GM12891 (cell line): ENCODE data around the gene CR2.
"Not testable (repeated sequence)": the region's sequence is repeated elsewhere in the genome, so short reads cannot be mapped to it uniquely, and the experiment has no call there.

Experiments used
- DNase-seq: peaks from one replicate; pipeline ENCODE4 v3.0.0; 2011; ENCODE audit warnings: low spot score; ENCODE audit not compliant: insufficient read length
- FAIRE-seq: peaks from 2 replicates; lab custom pipeline; 2011; peaks lifted over from hg19 to GRCh38; lab: Jason Lieb, UNC
- PAX5 ChIP-seq: IDR thresholded peaks from 2 replicates; pipeline ENCODE4 v1.6.1; 2011; ENCODE audit warnings: low read length, moderate library complexity, mild to moderate bottlenecking; ENCODE audit not compliant: insufficient read depth, severe bottlenecking
- POLR2A ChIP-seq: IDR thresholded peaks from 2 replicates; pipeline ENCODE4 v1.6.1; 2011; ENCODE audit warnings: low read depth, low read length, control low read depth
- POLR2AphosphoS5 ChIP-seq: IDR thresholded peaks from 2 replicates; pipeline ENCODE4 v1.6.1; 2011; ENCODE audit warnings: low read depth, low read length, control low read depth
- POU2F2 ChIP-seq: IDR thresholded peaks from 2 replicates; pipeline ENCODE4 v1.6.1; 2011; ENCODE audit warnings: low read depth, mild to moderate bottlenecking, control low read depth, low read length, moderate library complexity
- SPI1 ChIP-seq: IDR thresholded peaks from 2 replicates; pipeline ENCODE4 v1.6.1; 2011; ENCODE audit warnings: low read depth, low read length, control low read depth
- TAF1 ChIP-seq: IDR thresholded peaks from 2 replicates; pipeline ENCODE4 v1.6.1; 2011; ENCODE audit warnings: low read depth, low read length, control low read depth

CR2 gene

DNA sequence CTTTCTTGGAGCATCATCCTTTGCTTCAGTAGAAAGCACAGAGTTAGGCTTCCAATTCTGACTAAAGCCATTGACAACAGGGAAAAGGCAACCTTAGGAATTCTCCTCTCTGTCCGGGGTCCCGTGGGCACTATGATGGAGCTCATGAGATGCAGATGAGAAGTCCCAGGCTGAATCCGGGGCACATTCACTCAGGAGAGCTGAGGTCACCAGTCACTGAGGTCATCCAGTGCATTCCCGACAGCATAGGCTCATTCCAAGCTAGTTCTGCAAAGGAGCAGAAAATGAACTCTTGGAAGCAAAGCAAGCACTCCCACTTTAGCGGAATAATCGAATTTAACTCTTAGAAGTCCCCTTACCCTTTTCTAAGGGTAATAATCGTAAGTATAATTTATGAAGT is 48.6 kb downstream of the CR2 start:
- DNase-seq (no peak), FAIRE-seq (no peak)
- TF ChIP-seq PAX5 (no peak), POLR2A (no peak), TAF1 (no peak), POLR2AphosphoS5 (no peak), POU2F2 (no peak), SPI1 (no peak)

DNA sequence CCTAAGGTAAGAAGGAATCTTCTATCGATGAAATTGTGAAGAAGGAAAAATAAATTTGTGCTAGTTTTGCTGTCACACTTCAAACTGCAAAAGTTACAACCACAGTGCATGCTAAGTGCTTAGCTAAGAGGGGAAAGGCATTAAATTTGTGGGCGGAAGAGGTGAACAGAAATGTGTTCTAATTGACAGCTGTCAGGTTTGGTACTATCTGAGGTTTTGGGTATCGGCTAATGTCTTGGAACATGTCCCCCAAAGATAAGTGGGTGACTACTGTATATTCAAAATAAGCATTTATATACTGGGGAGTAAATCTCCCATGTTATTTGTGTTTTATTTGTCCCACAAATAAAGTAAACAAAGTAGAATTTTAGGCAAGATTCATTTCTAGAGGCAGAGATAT is 49.8 kb downstream of the CR2 start:
- DNase-seq (no peak), FAIRE-seq (no peak)
- no peak for TF ChIP-seq PAX5
- no peak for TF ChIP-seq POLR2AphosphoS5

DNA sequence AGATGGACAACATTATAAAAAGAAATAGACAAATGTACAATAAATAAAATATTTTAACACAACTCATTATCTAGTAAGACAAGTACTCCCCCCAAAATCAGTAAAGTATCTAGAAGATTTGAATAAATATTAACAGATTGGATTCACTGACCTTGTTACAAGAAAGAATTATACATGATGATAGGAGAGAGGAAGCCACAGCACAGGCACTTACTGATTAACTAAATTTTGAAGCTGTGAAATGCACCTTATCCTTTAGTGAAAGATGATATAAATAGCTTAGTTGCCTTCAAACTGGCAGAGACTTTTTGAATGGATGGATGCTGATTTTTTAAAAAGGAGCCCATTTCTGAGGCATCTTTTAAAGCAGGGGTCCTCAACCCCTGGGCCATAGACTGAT is 50.3 kb downstream of the CR2 start:
- TF ChIP-seq SPI1: no peak
- no peak for TF ChIP-seq POLR2A
- no peak for DNase-seq
- FAIRE-seq: no peak

DNA sequence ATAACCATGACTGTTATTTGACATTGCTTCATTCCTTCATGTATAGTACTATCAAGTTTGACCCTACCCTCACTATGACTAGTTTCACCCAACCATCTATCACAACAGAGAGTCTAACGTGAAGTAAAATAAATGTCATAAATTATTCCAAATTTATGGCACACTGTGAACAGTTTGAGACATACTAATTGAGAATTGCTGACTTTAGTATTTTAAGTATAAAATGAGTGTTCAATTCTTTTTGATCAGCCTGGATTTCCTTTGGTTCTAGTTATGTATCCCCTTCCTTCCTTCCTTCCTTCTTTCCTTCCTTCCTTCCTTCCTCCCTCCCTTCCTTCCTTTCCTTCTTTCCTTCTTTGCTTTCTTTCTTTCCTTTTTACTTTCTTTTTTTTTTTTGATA is 56.3 kb downstream of the CR2 start:
- FAIRE-seq (no peak), DNase-seq (no peak)
- TF ChIP-seq PAX5: no peak
- TF ChIP-seq POU2F2: no peak
- TF ChIP-seq POLR2A: no peak
- TF ChIP-seq POLR2AphosphoS5: no peak
- no peak for TF ChIP-seq SPI1
- TF ChIP-seq TAF1: no peak

DNA sequence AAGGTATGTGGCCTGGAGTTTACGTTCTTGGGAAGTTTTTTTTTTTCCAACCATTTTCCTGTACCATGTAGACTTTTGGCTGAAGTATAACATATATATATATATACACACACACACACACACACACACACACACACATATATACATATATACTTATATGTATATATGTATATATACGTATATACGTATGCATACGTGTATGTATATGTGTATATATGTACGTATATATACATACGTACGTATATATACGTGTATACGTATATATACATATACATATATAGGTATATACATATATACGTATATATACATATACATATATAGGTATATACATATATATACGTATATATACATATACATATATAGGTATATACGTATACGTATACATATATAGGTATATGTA is 60.8 kb downstream of the CR2 start:
- TF ChIP-seq PAX5 (no peak), TAF1 (no peak), POU2F2 (no peak), SPI1 (no peak), POLR2AphosphoS5 (no peak), POLR2A (no peak)
- FAIRE-seq: no peak
- no peak for DNase-seq

DNA sequence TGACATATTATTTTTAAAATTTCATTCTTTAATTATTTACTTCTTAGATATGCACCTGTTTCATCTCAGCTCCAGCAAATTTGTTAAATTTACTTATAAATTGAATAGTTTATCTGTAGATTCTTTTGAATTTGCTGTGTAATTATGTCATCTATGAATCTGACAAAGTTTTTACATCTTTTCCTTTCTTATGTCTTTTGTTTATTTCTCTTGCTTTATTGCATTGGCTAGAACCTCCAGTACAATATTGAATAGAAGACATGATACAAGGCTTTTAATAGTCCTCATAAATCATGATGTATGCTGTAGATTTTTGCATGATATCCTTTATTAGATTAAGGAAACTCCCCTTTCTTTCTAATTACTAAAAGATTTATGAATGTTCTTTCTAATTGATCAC is 62.6 kb downstream of the CR2 start:
- FAIRE-seq: no peak
- no peak for DNase-seq
- no peak for TF ChIP-seq POLR2AphosphoS5
- no peak for TF ChIP-seq TAF1
- no peak for TF ChIP-seq PAX5
- no peak for TF ChIP-seq POLR2A
- TF ChIP-seq SPI1: no peak
- TF ChIP-seq POU2F2: no peak

DNA sequence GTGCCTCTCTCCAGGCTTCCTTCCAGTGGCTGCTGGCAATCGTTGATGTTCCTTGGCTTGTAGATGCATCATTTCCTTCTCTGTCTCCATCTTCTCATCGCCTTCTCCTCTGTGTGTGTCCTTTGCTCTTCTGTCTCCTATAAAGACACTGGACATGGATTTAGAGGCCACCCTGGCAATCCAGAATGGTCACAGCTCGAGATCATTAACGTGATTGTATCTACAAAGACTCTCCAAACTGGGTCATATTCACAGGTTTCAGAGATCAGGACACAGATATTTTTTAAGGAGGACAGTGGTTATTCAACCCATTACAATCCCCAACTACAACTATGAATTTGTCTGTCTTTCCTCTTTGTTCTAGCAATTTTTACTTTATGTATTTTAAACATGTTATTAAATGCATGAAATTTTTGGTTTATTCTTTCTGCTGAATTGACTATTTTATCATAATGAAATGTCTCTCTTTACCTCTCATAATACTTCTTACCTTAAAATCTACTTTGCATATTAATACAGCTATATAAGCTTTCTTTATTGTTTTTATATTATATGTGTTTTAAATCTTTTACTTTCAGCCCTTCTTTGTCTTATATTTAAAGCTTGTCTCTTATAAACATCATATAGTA is 64.6 kb downstream of the CR2 start:
- peak; percentile 20 for FAIRE-seq
- TF ChIP-seq POU2F2 (no peak), PAX5 (no peak), POLR2A (no peak), TAF1 (no peak), SPI1 (no peak), POLR2AphosphoS5 (no peak)
- no peak for DNase-seq

DNA sequence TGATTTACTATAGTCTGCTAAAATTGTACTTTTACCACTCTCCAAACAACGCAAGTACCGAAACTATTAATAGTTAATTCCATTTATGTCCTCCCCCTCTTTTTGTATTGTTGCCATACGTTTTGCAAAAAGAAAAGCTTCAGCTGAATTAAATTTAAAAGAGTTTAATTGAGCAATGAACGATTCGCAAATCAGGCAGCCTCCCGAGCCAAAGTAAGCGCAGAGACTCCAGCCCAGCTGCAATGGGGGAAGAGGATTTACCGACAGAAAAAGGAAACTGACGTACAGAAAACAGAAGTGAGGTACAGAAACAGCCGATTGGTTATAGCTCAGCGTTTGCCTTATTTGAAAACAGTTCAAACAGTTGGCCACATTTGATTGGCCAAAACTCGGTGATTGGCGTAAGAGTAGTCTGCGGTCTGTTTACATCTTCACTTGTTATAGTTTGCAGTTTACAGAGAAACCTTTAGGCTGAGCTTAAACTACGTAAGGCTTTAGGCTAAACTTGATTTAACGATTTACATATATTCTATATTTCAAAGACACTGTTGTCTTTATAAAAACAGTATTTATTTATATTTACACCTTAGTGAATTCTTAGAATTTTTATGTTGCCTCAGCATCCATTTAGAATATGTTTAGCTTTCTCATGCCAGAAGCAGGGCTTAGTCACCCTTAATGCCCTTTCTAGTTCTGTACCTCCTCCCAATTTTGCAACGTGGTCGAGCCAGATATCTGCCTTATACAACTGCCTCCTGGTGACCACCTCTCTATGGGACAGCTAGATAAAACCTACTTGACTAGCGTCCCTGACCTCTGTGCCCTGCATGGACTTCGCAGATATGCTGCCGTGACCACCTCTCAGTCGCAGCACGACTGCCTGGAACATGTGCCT is 65.6 kb downstream of the CR2 start:
- TF ChIP-seq TAF1 (no peak), POLR2A (no peak), POU2F2 (no peak), SPI1 (no peak), PAX5 (no peak), POLR2AphosphoS5 (no peak)
- FAIRE-seq (no peak), DNase-seq (no peak)

DNA sequence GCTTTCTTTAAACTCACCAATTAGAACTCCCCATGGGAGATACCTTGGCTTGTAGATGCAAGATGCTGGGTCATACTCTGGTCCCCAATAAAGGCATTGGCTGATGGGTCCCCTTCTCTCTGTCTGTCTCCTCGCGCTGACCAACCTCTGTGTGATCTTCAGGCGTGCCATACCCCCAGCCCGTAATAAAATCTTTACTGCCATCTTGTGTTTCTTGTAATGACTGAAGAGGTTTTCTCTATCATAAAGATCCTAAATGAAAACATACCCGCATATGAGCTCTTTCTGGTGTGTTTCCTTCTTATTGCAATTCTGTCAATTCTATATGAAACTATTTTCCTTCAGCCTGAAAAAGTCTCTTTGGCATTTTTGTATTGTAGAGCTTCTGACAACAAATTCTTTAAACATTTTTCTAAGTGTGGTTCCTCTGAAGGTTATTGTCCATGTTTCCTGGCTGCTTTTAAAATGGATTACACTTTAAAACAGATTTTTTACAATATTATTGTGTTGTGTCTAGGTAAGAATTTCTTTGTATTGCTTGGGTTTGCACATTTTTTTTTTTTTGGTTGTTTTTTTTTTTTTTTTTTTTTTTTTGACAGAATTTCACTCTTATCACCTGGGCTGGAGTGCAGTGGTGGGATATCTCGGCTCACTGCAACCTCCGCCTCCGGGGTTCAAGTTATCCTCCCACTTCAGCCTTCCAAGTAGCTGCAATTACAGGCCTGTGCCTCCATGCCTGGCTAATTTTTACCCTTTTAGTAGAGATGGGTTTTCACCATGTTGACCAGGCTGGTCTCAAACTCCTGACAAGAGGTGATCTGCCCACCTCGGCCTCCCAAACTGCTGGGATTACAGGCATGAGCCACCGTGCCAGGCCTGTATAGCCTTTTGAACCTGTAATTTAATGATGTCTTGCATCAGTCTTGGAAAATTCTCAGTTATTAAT is 66.5 kb downstream of the CR2 start:
- FAIRE-seq, DNase-seq: not testable (repeated sequence)

DNA sequence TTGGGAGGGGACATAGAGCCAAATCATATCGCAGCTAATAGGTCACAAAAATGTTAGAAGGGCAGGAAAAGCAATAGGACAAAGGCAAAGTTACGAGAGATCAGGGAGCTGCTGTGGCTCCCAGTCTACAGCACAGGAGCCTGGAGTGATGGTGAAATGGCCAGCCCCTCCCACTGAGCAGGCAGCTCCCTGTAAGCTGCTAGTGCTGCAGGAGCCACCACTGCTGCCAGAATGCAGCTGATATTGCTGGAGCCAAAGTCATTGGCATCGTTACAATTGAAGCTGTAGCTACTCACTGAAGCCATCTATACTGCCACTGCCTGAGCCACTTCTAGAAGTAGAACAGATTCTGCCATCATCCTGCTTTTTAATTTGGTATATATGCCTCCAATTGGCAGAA is 71.1 kb downstream of the CR2 start:
- DNase-seq, FAIRE-seq: not testable (repeated sequence)

DNA sequence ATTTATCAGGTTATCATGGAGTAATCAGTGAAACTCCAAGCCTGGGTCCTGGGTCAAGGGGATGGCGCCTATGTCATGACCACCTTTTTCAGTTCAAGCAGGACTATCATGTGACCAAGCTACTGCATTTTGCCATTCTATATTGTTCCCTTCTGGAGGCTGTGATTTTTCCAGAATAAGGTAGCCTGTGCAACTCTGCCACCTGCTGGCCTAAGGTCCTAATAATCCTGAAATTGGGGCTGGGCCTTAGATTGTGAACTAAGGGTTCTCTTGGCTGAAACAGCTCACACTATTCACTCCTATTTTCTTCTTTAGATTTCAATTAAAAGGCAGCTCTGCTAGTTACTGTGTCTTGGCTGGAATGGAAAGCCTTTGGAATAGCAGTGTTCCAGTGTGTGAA is 74.3 kb downstream of the CR2 start:
- not testable (repeated sequence) for FAIRE-seq, DNase-seq

DNA sequence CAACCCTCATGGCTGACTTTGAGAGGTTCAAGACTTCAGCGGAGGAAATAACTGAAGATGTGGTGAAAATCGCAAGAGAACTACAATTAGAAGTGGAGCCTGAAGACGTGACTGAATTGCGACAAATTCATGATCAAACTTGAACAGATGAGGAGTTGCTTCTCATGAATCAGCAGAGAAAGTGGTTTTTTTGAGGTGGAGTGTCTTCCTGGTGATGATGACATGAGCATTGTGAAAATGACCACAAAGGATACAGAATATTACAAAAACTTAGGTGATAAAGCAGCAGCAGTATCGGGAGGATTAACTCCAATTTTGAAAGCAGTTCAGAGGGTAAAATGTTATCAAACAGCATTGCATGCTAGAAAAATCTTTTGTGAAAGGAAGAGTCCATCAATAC is 82.1 kb downstream of the CR2 start:
- not testable (repeated sequence) for FAIRE-seq, DNase-seq
